HCT116 (cell line): ENCODE results near the gene ZFAND5. TPM values are rescaled to one million over a fixed set of nuclear protein-coding genes. Genes with fewer than 3 reads are reported as not detected.

ENCODE experiments used
- ATAC-seq: fragments of 200-7000 bp; cut with Tn5 transposase; 2 replicates; pipeline ENCODE4 v1.9.1; 2020; ENCODE audit warnings: mild to moderate bottlenecking, moderate library complexity
- BruUV-seq: library from RNA; stranded (reverse); fragments of 400-500 nt; replicated peaks from 2 replicates; lab custom pipeline; 2021; lab: Mats Ljungman, UMichigan
- CTCF ChIA-PET: fragments of 300-600 bp; sonication (Branson Sonifier 250); formaldehyde crosslinking; loops from one replicate; lab custom pipeline; 2021; ENCODE audit warnings: antibody characterized with exemption; lab: Charles Lee
- POLR2A ChIA-PET: fragments of 300-600, 350-600 bp; sonication (Branson Sonifier 250); formaldehyde crosslinking; loops from one replicate; lab custom pipeline; 2021; ENCODE audit warnings: antibody characterized with exemption; lab: Charles Lee
- RAD21 ChIA-PET, 2 experiments: fragments of 300-600 bp; sonication (Branson Sonifier 250); formaldehyde crosslinking; loops; one replicate each; lab custom pipeline; 2023; ENCODE audit warnings: low total read pairs in 2 of 2; ENCODE audit not compliant: uncharacterized antibody in 2 of 2, unreplicated experiment in 2 of 2, low non-redundant PET in 1 of 2; lab: Charles Lee
- DNase-seq: peaks from one replicate; pipeline ENCODE4 v3.0.0-alpha.2; 2010; ENCODE audit warnings: low read depth, low spot score
- H2AFZ ChIP-seq: fragments of 200-600 bp; shearing (Covaris generic), sonication (generic); 2 replicates; pipeline ENCODE4 v1.6.1; 2017; ENCODE audit warnings: low read depth, mixed run types, mixed read lengths, antibody characterized with exemption, low read length; ENCODE audit not compliant: poor library complexity, severe bottlenecking
- H3K27ac ChIP-seq: 2 replicates; pipeline ENCODE4 v1.5.1; 2012; ENCODE audit warnings: low read depth, low read length
- H3K27me3 ChIP-seq: fragments of 200-600 bp; sonication (generic); 2 replicates; pipeline ENCODE4 v1.6.1; 2016; ENCODE audit warnings: mixed run types, low read length, mixed read lengths; ENCODE audit not compliant: insufficient read depth
- H3K36me3 ChIP-seq, 2 experiments: fragments of 200-500 bp in 1 of 2; fragments of 200-600 bp in 1 of 2; sonication (Bioruptor generic) in 1 of 2; sonication (generic) in 1 of 2; 2 replicates each; pipeline versions ENCODE4 v1.5.1 to v1.6.1; 2014 to 2016; ENCODE audit warnings: low read length in 2 of 2, inconsistent platforms in 1 of 2, mixed read lengths in 1 of 2, mixed run types in 1 of 2; ENCODE audit not compliant: insufficient read depth in 2 of 2, control insufficient read depth in 1 of 2
- H3K4me1 ChIP-seq, 2 experiments: fragments of 200-600 bp in 1 of 2; sonication (generic) in 1 of 2; 2 replicates each; pipeline versions ENCODE4 v1.5.1 to v1.6.1; 2012 to 2017; ENCODE audit warnings: low read length in 2 of 2, inconsistent platforms in 1 of 2, mild to moderate bottlenecking in 1 of 2, mixed read lengths in 1 of 2, mixed run types in 1 of 2, moderate library complexity in 1 of 2; ENCODE audit not compliant: insufficient read depth in 2 of 2, control insufficient read depth in 1 of 2
- H3K4me2 ChIP-seq: fragments of 200-600 bp; sonication (generic); 2 replicates; pipeline ENCODE4 v1.6.1; 2017; ENCODE audit warnings: mixed run types, low read length, mixed read lengths
- H3K4me3 ChIP-seq, 2 experiments: fragments of 200-600 bp in 1 of 2; sonication (generic) in 1 of 2; replicated peaks in 1 of 2; 2 replicates each; pipeline ENCODE4 v1.5.1; 2011 to 2016; ENCODE audit warnings: low read length in 2 of 2, control low read depth in 1 of 2, low read depth in 1 of 2, mild to moderate bottlenecking in 1 of 2, mixed read lengths in 1 of 2, mixed run types in 1 of 2
- H3K79me2 ChIP-seq: fragments of 200-600 bp; sonication (generic); 2 replicates; pipeline ENCODE4 v1.6.1; 2017; ENCODE audit warnings: mild to moderate bottlenecking, mixed run types, low read length, moderate library complexity, mixed read lengths; ENCODE audit not compliant: insufficient read depth
- H3K9ac ChIP-seq: fragments of 200-600 bp; sonication (generic); 2 replicates; pipeline ENCODE4 v1.6.1; 2016; ENCODE audit warnings: low read length, mixed read lengths
- H3K9me2 ChIP-seq: fragments of 200-600 bp; sonication (generic), shearing (Covaris generic); 2 replicates; pipeline ENCODE4 v1.6.1; 2017; ENCODE audit warnings: mixed run types, mild to moderate bottlenecking, moderate library complexity; ENCODE audit not compliant: insufficient read depth
- H3K9me3 ChIP-seq, 2 experiments: fragments of 200-500 bp in 1 of 2; fragments of 200-600 bp in 1 of 2; sonication (Bioruptor generic) in 1 of 2; sonication (generic) in 1 of 2; 2 replicates each; pipeline ENCODE4 v1.6.1; 2014 to 2017; ENCODE audit warnings: low read length in 2 of 2, mixed read lengths in 2 of 2, inconsistent platforms in 1 of 2, low read depth in 1 of 2, mild to moderate bottlenecking in 1 of 2, mixed run types in 1 of 2, moderate library complexity in 1 of 2; ENCODE audit not compliant: control insufficient read depth in 1 of 2, insufficient read depth in 1 of 2
- H4K20me1 ChIP-seq: fragments of 200-600 bp; sonication (generic), shearing (Covaris generic); 2 replicates; pipeline ENCODE4 v1.6.1; 2017; ENCODE audit warnings: mixed run types, mild to moderate bottlenecking, moderate library complexity; ENCODE audit not compliant: insufficient read depth
- ATF3 ChIP-seq: IDR thresholded peaks from 2 replicates; pipeline ENCODE4 v1.6.1; 2012
- CBX3 ChIP-seq: IDR thresholded peaks from 2 replicates; pipeline ENCODE4 v1.6.1; 2012; ENCODE audit warnings: low read depth
- CEBPB ChIP-seq: IDR thresholded peaks from 2 replicates; pipeline ENCODE4 v1.6.1; 2012; ENCODE audit warnings: low read depth
- CTCF ChIP-seq, 3 experiments: fragments of 200-600 bp in 1 of 3; sonication (generic) in 1 of 3; IDR thresholded peaks in 2 of 3; conservative IDR thresholded peaks in 1 of 3; 2 replicates each; pipeline ENCODE4 v1.5.1; 2012 to 2017; ENCODE audit warnings: low read depth in 2 of 3, low read length in 2 of 3, antibody characterized with exemption in 1 of 3, borderline replicate concordance in 1 of 3, control low read depth in 1 of 3, mild to moderate bottlenecking in 1 of 3, mixed read lengths in 1 of 3, mixed run types in 1 of 3, moderate library complexity in 1 of 3; ENCODE audit not compliant: insufficient read depth in 1 of 3
- EGR1 ChIP-seq: IDR thresholded peaks from 2 replicates; pipeline ENCODE4 v1.6.1; 2012; ENCODE audit warnings: low read depth
- EZH2 ChIP-seq: fragments of 200-600 bp; sonication (generic); IDR thresholded peaks from 2 replicates; pipeline ENCODE4 v1.6.1; 2017; ENCODE audit warnings: antibody characterized with exemption, mixed run types
- EZH2phosphoT487 ChIP-seq: fragments of 200-600 bp; IDR thresholded peaks from 2 replicates; pipeline ENCODE4 v1.6.1; 2018; ENCODE audit warnings: antibody characterized with exemption, borderline replicate concordance
- JUND ChIP-seq: IDR thresholded peaks from 2 replicates; pipeline ENCODE4 v1.6.1; 2012
- MAX ChIP-seq: IDR thresholded peaks from 2 replicates; pipeline ENCODE4 v1.6.1; 2012
- POLR2A ChIP-seq: IDR thresholded peaks from 2 replicates; pipeline ENCODE4 v1.7.0; 2011; ENCODE audit warnings: borderline replicate concordance; ENCODE audit not compliant: insufficient read depth, insufficient read length; ENCODE audit errors: extremely low read depth
- SIN3A ChIP-seq: IDR thresholded peaks from 2 replicates; pipeline ENCODE4 v1.6.1; 2012; ENCODE audit warnings: low read depth
- SP1 ChIP-seq: IDR thresholded peaks from 2 replicates; pipeline ENCODE4 v1.6.1; 2012; ENCODE audit warnings: low read depth
- TCF7L2 ChIP-seq: IDR thresholded peaks from 2 replicates; pipeline ENCODE4 v1.7.0; 2011; ENCODE audit warnings: borderline replicate concordance, inconsistent platforms; ENCODE audit not compliant: insufficient read depth, insufficient read length; ENCODE audit errors: extremely low read depth
- ZBTB33 ChIP-seq: IDR thresholded peaks from 2 replicates; pipeline ENCODE4 v1.6.1; 2011; ENCODE audit warnings: mild to moderate bottlenecking, low read length, moderate library complexity; ENCODE audit not compliant: insufficient replicate concordance; ENCODE audit errors: extremely low read depth
- ZFX ChIP-seq: fragments of 450-650 bp; IDR thresholded peaks from 2 replicates; pipeline ENCODE4 v1.6.1; 2017
- intact Hi-C: fragments of 100-400 bp; cut with micrococcal nuclease; formaldehyde crosslinking; loops from 2 replicates; pipeline ENCODE4 v1.10.0; 2022
- total RNA-seq: library from RNA; stranded (reverse); gene quantifications from one replicate; pipeline ENCODE4 v1.2.1, GENCODE V29; 2021; ENCODE audit not compliant: unreplicated experiment

Gene ZFAND5
- total RNA-seq, 1 experiment from 2014 or later: 128 TPM

- TF ChIP-seq ZBTB33 (no peak), EZH2phosphoT487 (no peak), ZFX (no peak)
- TF ChIP-seq, all 23 proteins: peak for 0
Measured at GRCh38 chr9:72386186-72386585, 21.2 kb upstream of the ZFAND5 start (continued).

- Histone ChIP-seq H3K4me1 (peaks cover 0 to 7% of the 10 kb centered on the region in 2 experiments; a peak in 1 of 4 replicates), H2AFZ (peak overlapping the region; percentile 39), H3K36me3 (no peaks in the 10 kb centered on the region), H3K4me3 (no peak overlapping the region), H3K9ac (no peak overlapping the region), H3K9me2 (no peaks in the 10 kb centered on the region), H3K79me2 (no peaks in the 10 kb centered on the region), H3K4me2 (no peak overlapping the region), H3K27ac (no peak overlapping the region), H3K27me3 (no peaks in the 10 kb centered on the region), H3K9me3 (no peaks in the 10 kb centered on the region), H4K20me1 (no peaks in the 10 kb centered on the region)
- ChIA-PET CTCF (no interaction called here), RAD21 (no interaction called here), POLR2A (interaction anchor here (1.2 kb wide), 1 partner anchor 20 kb away, joined by 3 read pairs; the partner anchor contains the start of gene ZFAND5)
- ATAC-seq: no peak
- DNase-seq: no peak
- intact Hi-C loops: no loop called here
- TF ChIP-seq ZBTB33 (no peak), POLR2A (no peak), SP1 (no peak), TCF7L2 (no peak), ATF3 (no peak), SIN3A (no peak), MAX (no peak), CTCF (IDR thresholded peaks at IDR 0.05 in 2 of 3, conservative IDR thresholded peaks at IDR 0.05 in 1 of 3; ENCODE audit: borderline replicate concordance in 1 of 3, insufficient read depth in 1 of 3, low read depth in 2 of 3, low read length in 2 of 3) (no peak), JUND (no peak), ZFX (no peak), CEBPB (no peak), CBX3 (no peak), EZH2 (no peak), EGR1 (no peak)
- BruUV-seq: no TSS peak
Measured at GRCh38 chr9:72384710-72385485, 19.9 kb upstream of the ZFAND5 start.
